ENCODE data around the gene PIP. TPM values are rescaled to one million over a fixed set of nuclear protein-coding genes. Genes with fewer than 3 reads are reported as not detected.

Gene PIP
- total RNA-seq, 2 donors from 2014 or later: not detected

DNA sequence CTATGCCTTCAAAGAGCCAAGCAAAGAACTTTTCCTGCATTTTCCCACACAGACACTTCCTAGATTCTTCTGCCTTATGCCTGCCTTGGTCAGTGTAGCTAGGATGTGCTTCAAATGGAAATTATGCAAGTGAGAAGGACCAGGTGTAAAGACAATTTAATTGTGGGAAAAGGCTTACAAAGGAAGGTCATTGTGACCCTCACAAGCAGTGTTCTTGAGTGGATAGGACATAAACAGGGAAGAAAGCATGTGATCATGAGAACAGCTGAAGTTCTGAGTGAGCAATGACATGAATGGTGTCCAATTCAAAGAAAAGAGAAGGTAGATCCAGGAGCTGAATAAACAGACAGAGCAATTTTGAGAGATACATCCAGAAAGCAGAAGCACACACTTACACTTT lies 1.3 kb upstream of the PIP start:
- TF ChIP-seq, protein P1, sequence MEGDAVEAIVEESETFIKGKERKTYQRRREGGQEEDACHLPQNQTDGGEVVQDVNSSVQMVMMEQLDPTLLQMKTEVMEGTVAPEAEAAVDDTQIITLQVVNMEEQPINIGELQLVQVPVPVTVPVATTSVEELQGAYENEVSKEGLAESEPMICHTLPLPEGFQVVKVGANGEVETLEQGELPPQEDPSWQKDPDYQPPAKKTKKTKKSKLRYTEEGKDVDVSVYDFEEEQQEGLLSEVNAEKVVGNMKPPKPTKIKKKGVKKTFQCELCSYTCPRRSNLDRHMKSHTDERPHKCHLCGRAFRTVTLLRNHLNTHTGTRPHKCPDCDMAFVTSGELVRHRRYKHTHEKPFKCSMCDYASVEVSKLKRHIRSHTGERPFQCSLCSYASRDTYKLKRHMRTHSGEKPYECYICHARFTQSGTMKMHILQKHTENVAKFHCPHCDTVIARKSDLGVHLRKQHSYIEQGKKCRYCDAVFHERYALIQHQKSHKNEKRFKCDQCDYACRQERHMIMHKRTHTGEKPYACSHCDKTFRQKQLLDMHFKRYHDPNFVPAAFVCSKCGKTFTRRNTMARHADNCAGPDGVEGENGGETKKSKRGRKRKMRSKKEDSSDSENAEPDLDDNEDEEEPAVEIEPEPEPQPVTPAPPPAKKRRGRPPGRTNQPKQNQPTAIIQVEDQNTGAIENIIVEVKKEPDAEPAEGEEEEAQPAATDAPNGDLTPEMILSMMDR (conservative IDR thresholded peaks at IDR 0.05): no peak
- H3K9me3 Mint-ChIP-seq: peaks cover 9% of the 10 kb centered on the region
- peaks cover 19% of the 10 kb centered on the region for H3K27me3 ChIP-seq (ENCODE audit: control insufficient read depth, insufficient read depth, low read length, poor library complexity, severe bottlenecking)
- peaks cover 41% of the 10 kb centered on the region for H3K27me3 Mint-ChIP-seq (ENCODE audit: insufficient read depth)
- H3K4me1 ChIP-seq (ENCODE audit: control insufficient read depth, insufficient read depth, low read length): no peaks in the 10 kb centered on the region
- H3K4me1 Mint-ChIP-seq: peaks cover 8% of the 10 kb centered on the region
- peaks cover 7% of the 10 kb centered on the region for H3K9me3 ChIP-seq (ENCODE audit: control insufficient read depth, low read length)
- peaks cover under 1% of the 10 kb centered on the region for H3K36me3 Mint-ChIP-seq (ENCODE audit: low read depth)
- H3K27ac Mint-ChIP-seq: no peak overlapping the region
- H3K36me3 ChIP-seq (ENCODE audit: control insufficient read depth, insufficient read depth, low read length): no peaks in the 10 kb centered on the region
- H3K27ac ChIP-seq (ENCODE audit: low read depth, low read length): no peak overlapping the region
- no peak overlapping the region for H3K4me3 Mint-ChIP-seq
- no peak for DNase-seq
- no peak overlapping the region for H3K4me3 ChIP-seq (ENCODE audit: low read length)
- H3K9ac ChIP-seq (ENCODE audit: extremely low read depth, low read length, poor library complexity, severe bottlenecking): no peak overlapping the region

DNA sequence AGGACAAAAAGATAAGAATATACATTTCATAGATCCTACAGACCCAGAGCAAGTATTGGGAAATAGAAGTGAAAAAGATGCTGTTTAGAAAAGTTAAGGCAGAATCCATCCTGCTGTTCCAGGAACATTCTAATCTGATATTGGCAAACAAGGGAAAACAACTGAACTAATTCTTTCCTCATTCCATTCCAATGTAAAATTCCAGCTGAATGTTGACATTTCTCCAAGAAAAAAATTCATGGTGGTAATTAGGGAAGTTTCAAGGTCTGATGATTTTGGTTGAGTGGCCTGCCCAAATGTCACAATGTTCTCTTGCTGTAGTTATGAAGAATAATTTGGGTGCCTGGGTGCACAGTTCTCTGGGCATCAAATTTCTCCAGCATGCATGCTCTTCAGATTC lies 15.2 kb downstream of the PIP start:
- Mint-ChIP-seq H3K4me1 (no peaks in the 10 kb centered on the region), H3K27ac (no peak overlapping the region)

DNA sequence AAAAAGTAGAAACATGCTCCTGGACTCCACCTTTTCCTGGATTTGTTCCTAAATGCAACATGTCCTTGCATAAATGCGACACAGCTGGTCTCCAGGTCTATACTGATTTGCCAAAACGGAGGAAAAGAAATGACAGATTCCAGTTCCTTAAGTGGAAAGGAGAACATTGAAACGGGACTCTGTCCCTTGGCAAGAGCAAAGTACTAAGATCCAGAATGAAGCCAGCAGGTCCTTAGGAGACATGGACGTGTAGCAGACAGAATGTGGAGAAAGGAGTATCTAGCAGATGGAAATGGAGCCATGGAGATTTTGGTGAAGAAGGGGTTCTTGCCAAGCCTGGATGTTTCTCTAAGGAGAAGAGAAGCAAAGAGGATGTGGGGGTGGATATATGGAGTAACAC lies 16.2 kb downstream of the PIP start:
- Mint-ChIP-seq H3K4me3 (no peak overlapping the region), H3K9me3 (peaks cover 17% of the 10 kb centered on the region), H3K4me1 (no peaks in the 10 kb centered on the region), H3K27me3 (ENCODE audit: insufficient read depth) (peaks cover 22% of the 10 kb centered on the region), H3K27ac (no peak overlapping the region), H3K36me3 (ENCODE audit: low read depth) (no peaks in the 10 kb centered on the region)
- TF ChIP-seq, protein P1 (conservative IDR thresholded peaks at IDR 0.05): no peak
- 82 to 84% methylated on average over 4 of the region's 4 CpGs for WGBS, 2 experiments (ENCODE audit: insufficient coverage in 1 of 2, insufficient read length in 1 of 2)
- Histone ChIP-seq H3K36me3 (ENCODE audit: control insufficient read depth, insufficient read depth, low read length) (no peaks in the 10 kb centered on the region), H3K9ac (ENCODE audit: extremely low read depth, low read length, poor library complexity, severe bottlenecking) (no peak overlapping the region), H3K27me3 (ENCODE audit: control insufficient read depth, insufficient read depth, low read length, poor library complexity, severe bottlenecking) (peaks cover 14% of the 10 kb centered on the region), H3K4me3 (ENCODE audit: low read length) (no peak overlapping the region), H3K9me3 (ENCODE audit: control insufficient read depth, low read length) (no peaks in the 10 kb centered on the region), H3K27ac (ENCODE audit: low read depth, low read length) (no peak overlapping the region), H3K4me1 (ENCODE audit: control insufficient read depth, insufficient read depth, low read length) (no peaks in the 10 kb centered on the region)
- no peak for DNase-seq

More for the DNA sequence above, 15.2 kb downstream of the PIP start:
- Histone ChIP-seq H3K27ac (ENCODE audit: low read depth, low read length) (no peak overlapping the region), H3K4me3 (ENCODE audit: low read length) (no peak overlapping the region), H3K9ac (ENCODE audit: extremely low read depth, low read length, poor library complexity, severe bottlenecking) (no peak overlapping the region), H3K36me3 (ENCODE audit: control insufficient read depth, insufficient read depth, low read length) (no peaks in the 10 kb centered on the region), H3K27me3 (ENCODE audit: control insufficient read depth, insufficient read depth, low read length, poor library complexity, severe bottlenecking) (peaks cover 14% of the 10 kb centered on the region), H3K9me3 (ENCODE audit: control insufficient read depth, low read length) (no peaks in the 10 kb centered on the region), H3K4me1 (ENCODE audit: control insufficient read depth, insufficient read depth, low read length) (no peaks in the 10 kb centered on the region)
- Mint-ChIP-seq H3K9me3 (peaks cover 17% of the 10 kb centered on the region), H3K4me3 (no peak overlapping the region), H3K27me3 (ENCODE audit: insufficient read depth) (peaks cover 22% of the 10 kb centered on the region), H3K36me3 (ENCODE audit: low read depth) (no peaks in the 10 kb centered on the region)
- TF ChIP-seq, protein P1 (conservative IDR thresholded peaks at IDR 0.05): no peak
- DNase-seq: no peak
